Measurements from ENCODE around the gene LAMTOR4.

DNA sequence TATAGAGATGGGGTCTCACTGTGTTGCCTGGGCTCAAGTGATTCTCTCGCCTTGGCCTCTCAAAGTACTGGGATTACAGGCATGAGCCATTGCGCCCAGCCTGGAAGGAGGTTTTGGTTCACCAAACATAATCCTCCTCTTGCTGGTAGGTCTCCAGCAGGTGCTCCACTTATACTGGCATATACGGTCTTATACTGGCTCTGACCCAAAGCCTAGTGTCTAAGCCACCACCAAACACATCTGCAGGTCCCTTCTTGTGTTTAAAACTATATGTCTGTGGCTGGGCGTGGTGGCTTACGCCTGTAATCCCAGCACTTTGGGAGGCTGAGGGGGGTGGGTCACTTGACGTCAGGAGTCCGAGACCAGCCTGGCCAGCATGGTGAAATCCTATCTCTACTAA lies 16.6 kb upstream of the LAMTOR4 start:
- no peak for TF ChIP-seq POLR2AphosphoS5 (IDR thresholded peaks at IDR 0.05)
- TF ChIP-seq, protein P1, sequence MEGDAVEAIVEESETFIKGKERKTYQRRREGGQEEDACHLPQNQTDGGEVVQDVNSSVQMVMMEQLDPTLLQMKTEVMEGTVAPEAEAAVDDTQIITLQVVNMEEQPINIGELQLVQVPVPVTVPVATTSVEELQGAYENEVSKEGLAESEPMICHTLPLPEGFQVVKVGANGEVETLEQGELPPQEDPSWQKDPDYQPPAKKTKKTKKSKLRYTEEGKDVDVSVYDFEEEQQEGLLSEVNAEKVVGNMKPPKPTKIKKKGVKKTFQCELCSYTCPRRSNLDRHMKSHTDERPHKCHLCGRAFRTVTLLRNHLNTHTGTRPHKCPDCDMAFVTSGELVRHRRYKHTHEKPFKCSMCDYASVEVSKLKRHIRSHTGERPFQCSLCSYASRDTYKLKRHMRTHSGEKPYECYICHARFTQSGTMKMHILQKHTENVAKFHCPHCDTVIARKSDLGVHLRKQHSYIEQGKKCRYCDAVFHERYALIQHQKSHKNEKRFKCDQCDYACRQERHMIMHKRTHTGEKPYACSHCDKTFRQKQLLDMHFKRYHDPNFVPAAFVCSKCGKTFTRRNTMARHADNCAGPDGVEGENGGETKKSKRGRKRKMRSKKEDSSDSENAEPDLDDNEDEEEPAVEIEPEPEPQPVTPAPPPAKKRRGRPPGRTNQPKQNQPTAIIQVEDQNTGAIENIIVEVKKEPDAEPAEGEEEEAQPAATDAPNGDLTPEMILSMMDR (IDR thresholded peaks at IDR 0.05), result no peak
- TF ChIP-seq POLR2A (IDR thresholded peaks at IDR 0.05), result no peak

Data from breast epithelium (tissue), 3 donors.